OCI-LY7 (cell line): ENCODE data around the gene DKK3. TPM values are rescaled to one million over a fixed set of nuclear protein-coding genes. Genes with fewer than 3 reads are reported as not detected.

Source experiments
- BruUV-seq: library from RNA; stranded (reverse); fragments of 400-500 nt; replicated peaks from 2 replicates; lab custom pipeline; 2021; lab: Mats Ljungman, UMichigan
- CTCF ChIA-PET: fragments of 300-600 bp; sonication (Branson Sonifier 250); formaldehyde crosslinking; loops from one replicate; lab custom pipeline; 2022; ENCODE audit warnings: antibody characterized with exemption; ENCODE audit not compliant: unreplicated experiment; lab: Charles Lee
- POLR2A ChIA-PET: fragments of 300-600 bp; sonication (Branson Sonifier 250); formaldehyde crosslinking; loops from one replicate; lab custom pipeline; 2022; ENCODE audit warnings: antibody characterized with exemption; lab: Charles Lee
- DNase-seq: peaks from one replicate; pipeline ENCODE4 v3.0.0-alpha.2; 2015; ENCODE audit warnings: low spot score
- H2AFZ ChIP-seq: fragments of 200-600 bp; sonication (generic), shearing (Covaris generic); 2 replicates; pipeline ENCODE4 v1.6.1; 2014; ENCODE audit warnings: mild to moderate bottlenecking, antibody characterized with exemption, low read length, moderate library complexity
- H3K27ac ChIP-seq: fragments of 200-600 bp; sonication (generic); 2 replicates; pipeline ENCODE4 v1.5.1; 2014; ENCODE audit warnings: mixed run types, low read depth, mild to moderate bottlenecking, moderate library complexity, low read length, inconsistent platforms; ENCODE audit not compliant: poor library complexity, severe bottlenecking
- H3K36me3 ChIP-seq: fragments of 200-600 bp; sonication (generic); 2 replicates; pipeline ENCODE4 v1.6.1; 2014; ENCODE audit warnings: mild to moderate bottlenecking, antibody characterized with exemption, low read length, moderate library complexity, mixed read lengths; ENCODE audit not compliant: insufficient read depth
- H3K4me1 ChIP-seq: fragments of 200-600 bp; sonication (generic); 2 replicates; pipeline ENCODE4 v1.5.1; 2014; ENCODE audit warnings: mild to moderate bottlenecking, low read length; ENCODE audit not compliant: insufficient read depth, poor library complexity, severe bottlenecking
- H3K4me2 ChIP-seq: fragments of 200-600 bp; sonication (generic); 2 replicates; pipeline ENCODE4 v1.6.1; 2014; ENCODE audit warnings: mild to moderate bottlenecking, low read length
- H3K4me3 ChIP-seq: fragments of 200-600 bp; sonication (generic); 2 replicates; pipeline ENCODE4 v1.5.1; 2014; ENCODE audit warnings: mild to moderate bottlenecking, low read depth, low read length; ENCODE audit not compliant: poor library complexity, severe bottlenecking
- H3K79me2 ChIP-seq: fragments of 200-600 bp; sonication (generic); 2 replicates; pipeline ENCODE4 v1.6.1; 2016; ENCODE audit warnings: low read depth, mild to moderate bottlenecking, low read length, moderate library complexity, mixed read lengths; ENCODE audit not compliant: insufficient read depth
- H3K9me2 ChIP-seq: fragments of 200-600 bp; sonication (generic); 2 replicates; pipeline ENCODE4 v1.6.1; 2016; ENCODE audit warnings: mild to moderate bottlenecking, low read length, mixed read lengths; ENCODE audit not compliant: insufficient read depth
- H3K9me3 ChIP-seq: fragments of 200-600 bp; sonication (generic); 2 replicates; pipeline ENCODE4 v1.6.1; 2014; ENCODE audit warnings: mild to moderate bottlenecking, mixed run types, low read length, mixed read lengths
- H4K20me1 ChIP-seq: fragments of 200-600 bp; sonication (generic); 2 replicates; pipeline ENCODE4 v1.6.1; 2014; ENCODE audit warnings: mild to moderate bottlenecking, antibody characterized with exemption, low read length, moderate library complexity, mixed read lengths; ENCODE audit not compliant: insufficient read depth
- EZH2phosphoT487 ChIP-seq: fragments of 200-600 bp; sonication (generic); IDR thresholded peaks from 2 replicates; pipeline ENCODE4 v1.6.1; 2018; ENCODE audit warnings: low read depth, borderline replicate concordance, mild to moderate bottlenecking, mixed run types, antibody characterized with exemption, low read length, moderate library complexity, mixed read lengths
- intact Hi-C: fragments of 100-400 bp; cut with micrococcal nuclease; formaldehyde crosslinking; loops from one replicate; pipeline ENCODE4 v1.10.0; 2022; ENCODE audit not compliant: unreplicated experiment
- total RNA-seq, 2 experiments: library from RNA; depleted of rRNA in 1 of 2; stranded (reverse); fragments of >200 nt in 1 of 2; shearing (Covaris generic) in 1 of 2; gene quantifications; 2 replicates each; pipeline ENCODE4 v1.2.3, GENCODE V29; 2014 to 2022
- TF ChIP-seq, protein P1 (sequence below): fragments of 200-600 bp; sonication (generic); conservative IDR thresholded peaks from 2 replicates; pipeline ENCODE4 v1.5.1; 2014; ENCODE audit warnings: mild to moderate bottlenecking, antibody characterized with exemption, low read length, moderate library complexity, mixed read lengths

DKK3 gene
- total RNA-seq, 2 experiments from 2014 or later = not detected

DNA sequence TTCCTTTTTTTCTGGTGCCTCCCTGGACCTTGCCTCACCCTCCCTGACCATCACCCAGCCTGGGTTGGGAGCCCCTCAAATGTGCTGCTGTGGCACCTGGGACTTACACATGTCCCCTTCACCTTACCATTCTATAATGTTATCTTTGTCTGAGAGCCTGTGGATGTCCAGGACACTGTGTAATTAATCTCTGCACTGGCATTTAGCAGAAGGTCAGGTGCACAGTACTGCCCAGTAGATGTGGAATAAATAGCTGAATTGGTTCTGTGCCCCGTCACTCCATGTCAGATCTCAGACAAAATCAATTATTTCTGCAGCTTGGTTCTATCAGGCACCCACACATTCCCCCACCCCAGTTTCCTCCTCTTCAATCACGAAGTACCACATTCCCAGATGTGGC lies 19.9 kb upstream of the DKK3 start:
- ChIA-PET CTCF (no interaction called here), POLR2A (interaction anchor here (0.6 kb wide), 1 partner anchor 229 kb away, joined by 3 read pairs; no protein-coding TSS in a partner anchor)
- TF ChIP-seq, protein P1, sequence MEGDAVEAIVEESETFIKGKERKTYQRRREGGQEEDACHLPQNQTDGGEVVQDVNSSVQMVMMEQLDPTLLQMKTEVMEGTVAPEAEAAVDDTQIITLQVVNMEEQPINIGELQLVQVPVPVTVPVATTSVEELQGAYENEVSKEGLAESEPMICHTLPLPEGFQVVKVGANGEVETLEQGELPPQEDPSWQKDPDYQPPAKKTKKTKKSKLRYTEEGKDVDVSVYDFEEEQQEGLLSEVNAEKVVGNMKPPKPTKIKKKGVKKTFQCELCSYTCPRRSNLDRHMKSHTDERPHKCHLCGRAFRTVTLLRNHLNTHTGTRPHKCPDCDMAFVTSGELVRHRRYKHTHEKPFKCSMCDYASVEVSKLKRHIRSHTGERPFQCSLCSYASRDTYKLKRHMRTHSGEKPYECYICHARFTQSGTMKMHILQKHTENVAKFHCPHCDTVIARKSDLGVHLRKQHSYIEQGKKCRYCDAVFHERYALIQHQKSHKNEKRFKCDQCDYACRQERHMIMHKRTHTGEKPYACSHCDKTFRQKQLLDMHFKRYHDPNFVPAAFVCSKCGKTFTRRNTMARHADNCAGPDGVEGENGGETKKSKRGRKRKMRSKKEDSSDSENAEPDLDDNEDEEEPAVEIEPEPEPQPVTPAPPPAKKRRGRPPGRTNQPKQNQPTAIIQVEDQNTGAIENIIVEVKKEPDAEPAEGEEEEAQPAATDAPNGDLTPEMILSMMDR = no peak
- intact Hi-C loops = no loop called here
- no peaks in the 10 kb centered on the region for H3K4me1 ChIP-seq
- H2AFZ ChIP-seq = no peak overlapping the region
- no peak for DNase-seq
- no peaks in the 10 kb centered on the region for H3K9me3 ChIP-seq
- no TSS peak for BruUV-seq
- no peaks in the 10 kb centered on the region for H3K36me3 ChIP-seq
- H3K4me2 ChIP-seq = no peak overlapping the region
- no peaks in the 10 kb centered on the region for H4K20me1 ChIP-seq
- no peaks in the 10 kb centered on the region for H3K79me2 ChIP-seq
- H3K9me2 ChIP-seq = no peaks in the 10 kb centered on the region
- H3K27ac ChIP-seq = no peak overlapping the region
- H3K4me3 ChIP-seq = no peak overlapping the region

DNA sequence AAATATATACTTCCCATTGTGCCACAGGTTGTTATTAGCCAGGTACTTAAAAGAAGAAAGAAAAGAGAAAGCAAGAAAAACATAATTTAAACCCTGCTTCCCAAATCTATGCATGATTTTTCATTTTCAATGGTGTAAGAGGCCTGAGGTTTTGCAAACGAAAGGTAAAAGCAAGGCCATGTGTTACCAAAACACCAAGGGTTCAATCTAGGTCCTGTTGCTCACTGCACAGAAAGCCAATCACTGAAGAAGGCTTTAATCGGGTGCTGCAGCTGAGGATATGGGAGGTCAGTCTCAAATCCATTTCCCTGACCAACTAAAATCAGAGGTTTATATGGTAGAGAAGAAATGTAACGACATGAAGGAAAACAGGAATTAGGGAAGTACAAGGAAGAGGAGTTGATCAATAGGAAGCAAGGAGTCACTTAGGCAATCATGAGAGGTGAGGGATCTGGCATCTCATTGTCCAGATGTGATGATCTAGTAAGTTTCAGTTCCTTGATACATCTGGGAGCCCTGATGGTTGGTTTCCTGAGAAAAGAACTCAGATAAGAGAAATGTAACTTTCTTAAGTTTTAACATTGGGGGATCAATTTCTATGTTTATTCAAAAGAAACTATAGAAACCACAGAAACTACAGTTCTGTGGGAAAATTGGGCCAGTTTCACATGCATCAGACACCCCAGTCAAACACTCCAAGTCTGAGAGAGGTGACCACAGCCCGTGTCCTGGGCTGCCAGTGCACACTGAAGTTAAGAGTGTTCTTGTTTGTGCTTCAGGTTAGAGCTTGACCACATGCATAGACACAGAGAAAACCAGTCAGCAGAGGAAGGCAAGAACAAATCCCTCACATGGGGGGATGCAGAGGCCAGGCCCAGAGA lies 18.1 kb upstream of the DKK3 start:
- intact Hi-C loops = no loop called here
- no peaks in the 10 kb centered on the region for H3K36me3 ChIP-seq
- H2AFZ ChIP-seq = no peak overlapping the region
- no peak for DNase-seq
- no peak for TF ChIP-seq EZH2phosphoT487
- TF ChIP-seq, protein P1 = no peak
- no peaks in the 10 kb centered on the region for H3K9me3 ChIP-seq
- no peak overlapping the region for H3K4me3 ChIP-seq
- no peaks in the 10 kb centered on the region for H3K79me2 ChIP-seq
- H3K27ac ChIP-seq = no peak overlapping the region
- CTCF ChIA-PET = no interaction called here
- BruUV-seq = no TSS peak
- no peak overlapping the region for H3K4me2 ChIP-seq
- no peaks in the 10 kb centered on the region for H4K20me1 ChIP-seq
- POLR2A ChIA-PET = no interaction called here
- H3K9me2 ChIP-seq = no peaks in the 10 kb centered on the region
- H3K4me1 ChIP-seq = no peaks in the 10 kb centered on the region

DNA sequence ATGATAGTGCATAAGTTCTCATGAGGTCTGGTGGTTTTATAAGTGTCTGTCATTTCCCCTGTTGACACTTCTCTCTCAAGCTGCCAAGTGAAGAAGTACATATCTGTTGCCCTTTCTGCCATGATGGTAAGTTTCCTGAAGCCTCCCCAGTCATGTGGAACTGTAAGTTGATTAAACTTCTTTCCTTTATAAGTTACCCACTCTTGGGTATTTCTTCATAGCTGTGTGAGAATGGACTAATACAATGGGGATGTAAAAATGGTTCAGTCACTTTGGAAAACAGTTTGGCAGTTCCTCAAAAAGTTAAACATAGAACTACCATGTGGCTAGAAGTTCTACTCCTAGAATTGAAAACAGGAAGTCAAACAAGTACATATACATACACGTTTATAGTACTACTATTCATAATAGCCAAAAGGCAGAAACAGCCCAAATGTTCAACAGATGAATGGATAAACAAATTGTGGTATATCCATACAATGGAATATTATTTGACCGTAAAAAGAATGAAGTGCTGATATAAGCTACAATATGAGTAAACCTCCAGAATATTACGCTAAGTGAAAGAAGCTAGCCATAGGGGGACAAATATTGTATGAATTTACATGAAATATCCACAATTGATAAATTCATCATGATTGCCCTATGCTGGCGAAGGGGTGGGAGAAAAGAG lies 16.0 kb upstream of the DKK3 start:
- H3K79me2 ChIP-seq = no peaks in the 10 kb centered on the region
- TF ChIP-seq, protein P1 = no peak
- TF ChIP-seq EZH2phosphoT487 = no peak
- no peak overlapping the region for H3K27ac ChIP-seq
- ChIA-PET CTCF (interaction anchor here (0.6 kb wide), 1 partner anchor 193 kb away, joined by 3 read pairs; no protein-coding TSS in a partner anchor), POLR2A (no interaction called here)
- no peaks in the 10 kb centered on the region for H3K9me2 ChIP-seq
- no peaks in the 10 kb centered on the region for H3K4me1 ChIP-seq
- no peak overlapping the region for H3K4me3 ChIP-seq
- no peak for DNase-seq
- H3K9me3 ChIP-seq = no peaks in the 10 kb centered on the region
- H2AFZ ChIP-seq = no peak overlapping the region
- intact Hi-C loops = no loop called here
- no peaks in the 10 kb centered on the region for H4K20me1 ChIP-seq
- no TSS peak for BruUV-seq
- no peak overlapping the region for H3K4me2 ChIP-seq
- no peaks in the 10 kb centered on the region for H3K36me3 ChIP-seq
